H1 (cell line): Measurements from ENCODE around the gene GTF3C2. TPM values are rescaled to one million over a fixed set of nuclear protein-coding genes. Genes with fewer than 3 reads are reported as not detected.

Experiments used
- CTCF ChIA-PET: fragments of 300-600 bp; sonication (Branson Sonifier 250); formaldehyde crosslinking; loops from one replicate; lab custom pipeline; 2021; ENCODE audit not compliant: partially characterized antibody; lab: Charles Lee
- POLR2A ChIA-PET: fragments of 300-600 bp; sonication (Branson Sonifier 250); formaldehyde crosslinking; loops from one replicate; lab custom pipeline; 2021; ENCODE audit warnings: inconsistent platforms; ENCODE audit not compliant: partially characterized antibody; lab: Charles Lee
- DNase-seq, 2 experiments: peaks; one replicate each; pipeline versions ENCODE4 v3.0.0 to v3.0.0-alpha.2; 2010 to 2022; ENCODE audit warnings: low spot score in 2 of 2, low read depth in 1 of 2, mixed read lengths in 1 of 2
- FAIRE-seq: peaks from 2 replicates; lab custom pipeline; 2011; peaks lifted over from hg19 to GRCh38; lab: Jason Lieb, UNC
- H2AFZ ChIP-seq: 2 replicates; pipeline ENCODE4 v1.8.1; 2012; ENCODE audit warnings: low read length, inconsistent platforms
- H2AK5ac ChIP-seq: 2 replicates; pipeline ENCODE4 v1.6.1; 2013; ENCODE audit warnings: low read depth, low read length
- H2BK120ac ChIP-seq: replicated peaks from 2 replicates; pipeline ENCODE3; 2013; ENCODE audit warnings: low read depth, low read length, inconsistent platforms
- H2BK12ac ChIP-seq: 2 replicates; pipeline ENCODE4 v1.6.1; 2013; ENCODE audit warnings: low read depth, low read length
- H2BK15ac ChIP-seq: 2 replicates; pipeline ENCODE4 v1.6.1; 2013; ENCODE audit warnings: low read length
- H2BK20ac ChIP-seq: 2 replicates; pipeline ENCODE4 v1.6.1; 2013; ENCODE audit warnings: low read length
- H2BK5ac ChIP-seq: 2 replicates; pipeline ENCODE4 v1.6.1; 2013; ENCODE audit warnings: low read depth, low read length
- H3K14ac ChIP-seq: 2 replicates; pipeline ENCODE4 v1.6.1; 2013; ENCODE audit warnings: inconsistent platforms; ENCODE audit not compliant: insufficient read length
- H3K18ac ChIP-seq: 2 replicates; pipeline ENCODE4 v1.6.1; 2013; ENCODE audit warnings: low read length; ENCODE audit errors: extremely low read depth
- H3K23ac ChIP-seq: 2 replicates; pipeline ENCODE4 v1.6.1; 2013; ENCODE audit warnings: inconsistent platforms; ENCODE audit not compliant: insufficient read length
- H3K23me2 ChIP-seq: 2 replicates; pipeline ENCODE4 v1.6.1; 2013; ENCODE audit warnings: low read depth, low read length
- H3K27ac ChIP-seq: 2 replicates; pipeline ENCODE4 v1.6.1; 2011; ENCODE audit warnings: low read depth, low read length, inconsistent platforms
- H3K27me3 ChIP-seq, 4 experiments: replicated peaks in 1 of 4; 1 replicate in 1 of 4; 2 replicates in 3 of 4; pipeline versions ENCODE4 v1.6.1 to v1.8.1; 2011 to 2013; ENCODE audit warnings: low read length in 3 of 4, mild to moderate bottlenecking in 3 of 4, inconsistent platforms in 2 of 4, mixed read lengths in 2 of 4, moderate library complexity in 1 of 4; ENCODE audit not compliant: control insufficient read depth in 3 of 4, insufficient read depth in 3 of 4; ENCODE audit errors: extremely low read depth in 1 of 4
- H3K36me3 ChIP-seq, 4 experiments: 2 replicates each; pipeline versions ENCODE4 v1.6.1 to v1.8.1; 2011 to 2013; ENCODE audit warnings: mild to moderate bottlenecking in 4 of 4, low read length in 3 of 4, moderate library complexity in 2 of 4, control low read depth in 1 of 4, inconsistent platforms in 1 of 4; ENCODE audit not compliant: insufficient read depth in 4 of 4, control insufficient read depth in 2 of 4
- H3K4ac ChIP-seq: replicated peaks from 2 replicates; pipeline ENCODE3; 2013; ENCODE audit warnings: low read length, low read depth, mixed read lengths, inconsistent platforms; ENCODE audit not compliant: insufficient read length
- H3K4me1 ChIP-seq, 4 experiments: replicated peaks in 1 of 4; 1 replicate in 1 of 4; 2 replicates in 3 of 4; pipeline versions ENCODE4 v1.6.1 to v1.8.1; 2011 to 2013; ENCODE audit warnings: low read length in 3 of 4, inconsistent platforms in 2 of 4, mixed read lengths in 1 of 4; ENCODE audit not compliant: insufficient read depth in 4 of 4, control insufficient read depth in 3 of 4
- H3K4me2 ChIP-seq, 2 experiments: 2 replicates each; pipeline versions ENCODE4 v1.6.1 to v1.8.1; 2011 to 2013; ENCODE audit warnings: low read depth in 2 of 2, low read length in 2 of 2, control low read depth in 1 of 2, inconsistent platforms in 1 of 2, mild to moderate bottlenecking in 1 of 2; ENCODE audit not compliant: insufficient read depth in 1 of 2
- H3K4me3 ChIP-seq, 4 experiments: fragments of 200-600, 300-600 bp in 1 of 4; sonication (generic), shearing (Covaris generic), sonication (Bioruptor Twin) in 1 of 4; 2 replicates each; pipeline versions ENCODE4 v1.5.1 to v1.8.1; 2011 to 2016; ENCODE audit warnings: low read length in 4 of 4, low read depth in 3 of 4, control low read depth in 2 of 4, inconsistent platforms in 2 of 4, mild to moderate bottlenecking in 2 of 4, mixed read lengths in 1 of 4, moderate library complexity in 1 of 4; ENCODE audit not compliant: insufficient read depth in 2 of 4; ENCODE audit errors: extremely low read depth in 1 of 4
- H3K56ac ChIP-seq: replicated peaks from 2 replicates; pipeline ENCODE3; 2013; ENCODE audit warnings: low read depth, mild to moderate bottlenecking, mixed read lengths, low read length, inconsistent platforms; ENCODE audit not compliant: insufficient read length
- H3K79me1 ChIP-seq: 2 replicates; pipeline ENCODE4 v1.6.1; 2013; ENCODE audit warnings: low read depth, low read length, control low read depth
- H3K79me2 ChIP-seq, 2 experiments: 2 replicates each; pipeline versions ENCODE4 v1.6.1 to v1.8.1; 2012 to 2013; ENCODE audit warnings: low read length in 2 of 2, mild to moderate bottlenecking in 2 of 2, inconsistent platforms in 1 of 2; ENCODE audit not compliant: insufficient read depth in 2 of 2, control insufficient read depth in 1 of 2
- H3K9ac ChIP-seq, 4 experiments: replicated peaks in 1 of 4; 1 replicate in 1 of 4; 2 replicates in 3 of 4; pipeline versions ENCODE4 v1.6.1 to v1.8.1; 2011 to 2013; ENCODE audit warnings: low read depth in 3 of 4, low read length in 3 of 4, control low read depth in 2 of 4, mild to moderate bottlenecking in 2 of 4, moderate library complexity in 2 of 4, inconsistent platforms in 1 of 4; ENCODE audit errors: extremely low read depth in 1 of 4
- H3K9me3 ChIP-seq, 2 experiments: 2 replicates each; pipeline versions ENCODE4 v1.6.1 to v1.8.1; 2012 to 2013; ENCODE audit warnings: mild to moderate bottlenecking in 2 of 2, moderate library complexity in 2 of 2, control low read depth in 1 of 2, inconsistent platforms in 1 of 2, low read depth in 1 of 2, low read length in 1 of 2, mixed read lengths in 1 of 2; ENCODE audit not compliant: insufficient read depth in 2 of 2
- H4K20me1 ChIP-seq, 2 experiments: replicated peaks in 1 of 2; 2 replicates each; pipeline versions ENCODE3 to v1.8.1; 2011 to 2013; ENCODE audit warnings: inconsistent platforms in 2 of 2, low read length in 2 of 2, mild to moderate bottlenecking in 1 of 2; ENCODE audit not compliant: insufficient read depth in 2 of 2, control insufficient read depth in 1 of 2
- H4K5ac ChIP-seq: 2 replicates; pipeline ENCODE4 v1.6.1; 2013; ENCODE audit warnings: low read length, low read depth, mixed read lengths, inconsistent platforms; ENCODE audit not compliant: insufficient read length
- H4K8ac ChIP-seq: 2 replicates; pipeline ENCODE4 v1.8.0; 2013; ENCODE audit warnings: mild to moderate bottlenecking, moderate library complexity, low read length, inconsistent platforms; ENCODE audit not compliant: insufficient read depth; ENCODE audit errors: extremely low read depth
- H4K91ac ChIP-seq: replicated peaks from 2 replicates; pipeline ENCODE3; 2013; ENCODE audit warnings: low read length, mixed read lengths, inconsistent platforms; ENCODE audit not compliant: insufficient read length
- BRCA1 ChIP-seq: IDR thresholded peaks from 2 replicates; pipeline ENCODE4 v1.6.1; 2012; ENCODE audit warnings: low read depth, low read length, improper control_type of control experiment
- CEBPB ChIP-seq: IDR thresholded peaks from 2 replicates; pipeline ENCODE4 v1.6.1; 2012; ENCODE audit warnings: low read depth, low read length
- CREB1 ChIP-seq: IDR thresholded peaks from 2 replicates; pipeline ENCODE4 v1.6.1; 2012; ENCODE audit warnings: inconsistent platforms
- CTBP2 ChIP-seq: IDR thresholded peaks from 2 replicates; pipeline ENCODE4 v1.7.0; 2011; ENCODE audit warnings: borderline replicate concordance, mild to moderate bottlenecking, moderate library complexity, mixed read lengths, low read length; ENCODE audit not compliant: insufficient read depth, insufficient read length
- EP300 ChIP-seq, 2 experiments: IDR thresholded peaks; 1 replicate in 1 of 2; 2 replicates in 1 of 2; pipeline ENCODE4 v1.6.1; 2011 to 2012; ENCODE audit warnings: low read depth in 2 of 2, low read length in 2 of 2, mild to moderate bottlenecking in 2 of 2, borderline replicate concordance in 1 of 2, inconsistent platforms in 1 of 2, moderate library complexity in 1 of 2
- GABPA ChIP-seq: IDR thresholded peaks from 2 replicates; pipeline ENCODE4 v1.6.1; 2011; ENCODE audit warnings: mild to moderate bottlenecking, low read length, moderate library complexity, borderline replicate concordance; ENCODE audit not compliant: insufficient read depth
- HDAC2 ChIP-seq, 2 experiments: fragments of 300-600 bp in 1 of 2; sonication (generic) in 1 of 2; IDR thresholded peaks; 2 replicates each; pipeline ENCODE4 v1.6.1; 2011 to 2012; ENCODE audit warnings: low read depth in 2 of 2, low read length in 2 of 2, mild to moderate bottlenecking in 2 of 2, moderate library complexity in 2 of 2, borderline replicate concordance in 1 of 2, inconsistent platforms in 1 of 2
- JUND ChIP-seq: IDR thresholded peaks from 2 replicates; pipeline ENCODE4 v1.6.1; 2011; ENCODE audit warnings: mild to moderate bottlenecking, improper control_type of control experiment, low read length
- NANOG ChIP-seq: IDR thresholded peaks from 2 replicates; pipeline ENCODE4 v1.6.1; 2011; ENCODE audit warnings: low read length, low read depth, mild to moderate bottlenecking, inconsistent platforms; ENCODE audit not compliant: insufficient read depth, poor library complexity, severe bottlenecking
- PHF8 ChIP-seq: fragments of 200-600 bp; sonication (generic); conservative IDR thresholded peaks from 2 replicates; pipeline ENCODE4 v1.7.1; 2012; ENCODE audit warnings: low read depth, mild to moderate bottlenecking, inconsistent platforms, low read length, moderate library complexity
- RFX5 ChIP-seq: IDR thresholded peaks from 2 replicates; pipeline ENCODE4 v1.6.1; 2011; ENCODE audit warnings: low read depth, low read length, improper control_type of control experiment, borderline replicate concordance
- SUZ12 ChIP-seq: fragments of 200-600 bp; sonication (generic); IDR thresholded peaks from 2 replicates; pipeline ENCODE4 v1.6.1; 2012; ENCODE audit warnings: mild to moderate bottlenecking, inconsistent platforms, low read length, moderate library complexity, mixed read lengths
- TAF1 ChIP-seq: IDR thresholded peaks from 2 replicates; pipeline ENCODE4 v1.6.1; 2011; ENCODE audit warnings: mild to moderate bottlenecking, low read depth, low read length
- WGBS, 2 experiments: shearing (Covaris generic) in 1 of 2; methylation state at CpG; one replicate each; pipeline versions ENCODE4 v1.1.6 to v1.1.7; 2013 to 2015; ENCODE audit warnings: low lambda C conversion rate in 2 of 2, mixed read lengths in 2 of 2, inconsistent platforms in 1 of 2, low coverage in 1 of 2, missing lambda C conversion rate in 1 of 2; ENCODE audit not compliant: insufficient replicate concordance in 2 of 2, insufficient coverage in 1 of 2, insufficient read length in 1 of 2; ENCODE audit errors: extremely low coverage in 1 of 2, missing lambda C conversion rate in 1 of 2; 5-methylcytosine and 5-hydroxymethylcytosine counted together
- polyA plus RNA-seq, 7 experiments: library from polyadenylated mRNA; depleted of rRNA in 3 of 7; stranded (reverse) in 5 of 7; unstranded in 2 of 7; fragments of >200 nt in 5 of 7; fragments of 200-250 nt in 2 of 7; gene quantifications; 1 replicate in 5 of 7; 2 replicates in 1 of 7; 4 replicates in 1 of 7; pipeline versions ENCODE4 v1.2.1 to v1.2.3, GENCODE V29; 2011 to 2013; ENCODE audit warnings: missing spikeins in 2 of 7, mixed read lengths in 2 of 7
- total RNA-seq: library from RNA; stranded (reverse); fragmentation: NEBNext Ultra II Directional; extraction: Animal tissue kit (Norgen Biotek cat#: 25700); gene quantifications from 2 replicates; pipeline ENCODE4 v1.2.1, GENCODE V29; 2021

GTF3C2 gene
- total and polyA plus RNA-seq, 2 of the 8 experiments (the other 6 are each of a cell fraction or from before 2014, with no cell fraction given), result 118 to 127 TPM

DNA sequence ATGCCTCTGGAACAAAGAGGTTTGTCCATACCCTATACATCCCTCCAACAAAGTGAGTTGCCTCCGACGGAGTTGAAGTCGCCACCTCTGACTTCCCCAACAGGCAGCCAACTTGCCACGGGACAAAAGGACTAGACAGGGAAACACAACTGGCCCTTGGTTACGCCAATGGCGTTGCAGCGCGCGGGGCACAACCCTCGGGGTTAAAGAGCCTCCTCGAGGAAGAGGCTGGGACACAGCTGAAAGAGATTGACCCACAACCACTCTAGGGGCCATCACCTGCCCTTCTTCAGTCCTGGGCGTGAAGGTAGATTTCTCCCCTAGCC is 545 bp downstream of the GTF3C2 start:
- CTCF ChIA-PET, result no interaction called here
- peaks cover 0 to 3% of the 10 kb centered on the region in 2 experiments for H4K20me1 ChIP-seq
- H3K4ac ChIP-seq, result no peak overlapping the region
- no peak overlapping the region; the same call in 1 of the 2 replicates for H2AK5ac ChIP-seq
- peak overlapping the region; percentile 85 for H4K5ac ChIP-seq
- H2AFZ ChIP-seq, result no peak overlapping the region
- H4K91ac ChIP-seq, result peak overlapping the region; percentile 96
- H3K9me3 ChIP-seq, result no peaks in the 10 kb centered on the region
- no peaks in the 10 kb centered on the region; the same call in 1 of the 2 replicates for H3K79me1 ChIP-seq
- no peak overlapping the region for H2BK20ac ChIP-seq
- peak overlapping the region; percentile 73 for H2BK12ac ChIP-seq
- peak overlapping the region; percentile 94 for H2BK5ac ChIP-seq
- peak overlapping the region; percentile 95 for H3K27ac ChIP-seq
- H3K36me3 ChIP-seq, result no peaks in the 10 kb centered on the region
- no peak overlapping the region for H3K14ac ChIP-seq
- peak overlapping the region; percentile 61 to 98 (median 96) for H3K9ac ChIP-seq
- H3K4me3 ChIP-seq, result peak overlapping the region; percentile 68 to 97 (median 90)
- H3K4me1 ChIP-seq, result peaks cover 0 to 12% (median 4%) of the 10 kb centered on the region in 4 experiments; a peak in 4 of 7 replicates
- peak overlapping the region; percentile 96; the same call in 1 of the 2 replicates for H4K8ac ChIP-seq
- H3K27me3 ChIP-seq, result no peaks in the 10 kb centered on the region
- H3K79me2 ChIP-seq, result peaks cover 11 to 63% of the 10 kb centered on the region in 2 experiments; a peak in 3 of 4 replicates
- peak overlapping the region; percentile 89 for H3K18ac ChIP-seq
- no peak overlapping the region for H2BK120ac ChIP-seq
- H3K23me2 ChIP-seq, result no peaks in the 10 kb centered on the region
- peak overlapping the region; percentile 63 to 69 for H3K4me2 ChIP-seq
- no peak overlapping the region for H2BK15ac ChIP-seq
- no peak for FAIRE-seq
- peak overlapping the region; percentile 77 for H3K56ac ChIP-seq
- POLR2A ChIA-PET, result interaction anchor here (0.9 to 9.5 kb wide), 30 partner anchors 8 to 303 kb away, joined by 3 to 135 read pairs (median 5); partner anchors contain the start of genes CAD, EIF2B4, FNDC4 and MPV17
- peak in 1 of 2 experiments; percentile 69 for DNase-seq
- no peak overlapping the region for H3K23ac ChIP-seq
- 2% methylated on average over 12 of the region's 12 CpGs; no CpG with 5 or more reads in 1 of the 2 experiments for WGBS, 2 experiments
- TF ChIP-seq GABPA (no peak), PHF8 (no peak), SUZ12 (no peak), EP300 (IDR thresholded peaks at IDR 0.05; ENCODE audit: borderline replicate concordance in 1 of 2, low read depth in 2 of 2, low read length in 2 of 2) (no peak), NANOG (no peak), TAF1 (no peak), CREB1 (no peak), CTBP2 (no peak), CEBPB (no peak), HDAC2 (IDR thresholded peaks at IDR 0.05; ENCODE audit: borderline replicate concordance in 1 of 2, low read depth in 2 of 2, low read length in 2 of 2) (no peak), BRCA1 (no peak), JUND (no peak), RFX5 (no peak)
